ENCODE data around the gene RNF138. TPM values are rescaled to one million over a fixed set of nuclear protein-coding genes. Genes with fewer than 3 reads are reported as not detected.
"Not testable (repeated sequence)": the region's sequence is repeated elsewhere in the genome, so short reads cannot be mapped to it uniquely, and the experiment has no call there.

RNF138 gene
- total RNA-seq, 1 donor from 2014 or later = 19.5 TPM

DNA sequence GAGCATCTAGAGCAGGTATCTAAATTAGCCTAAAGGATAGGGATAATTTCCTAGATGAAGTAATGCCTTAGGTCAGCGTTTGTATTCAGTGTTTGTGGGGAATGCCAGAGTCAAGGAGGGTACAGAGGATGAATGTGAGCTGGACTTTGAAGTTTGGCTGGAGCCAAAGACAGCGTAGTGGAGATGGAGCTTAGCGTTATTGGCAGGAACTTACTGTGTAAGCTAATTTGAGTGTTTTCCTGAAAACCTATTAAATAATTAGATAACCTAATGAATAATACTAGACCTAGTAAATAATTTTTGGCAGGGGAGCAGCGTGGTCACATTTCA is 4.2 kb downstream of the RNF138 start:
- no peak for ATAC-seq

DNA sequence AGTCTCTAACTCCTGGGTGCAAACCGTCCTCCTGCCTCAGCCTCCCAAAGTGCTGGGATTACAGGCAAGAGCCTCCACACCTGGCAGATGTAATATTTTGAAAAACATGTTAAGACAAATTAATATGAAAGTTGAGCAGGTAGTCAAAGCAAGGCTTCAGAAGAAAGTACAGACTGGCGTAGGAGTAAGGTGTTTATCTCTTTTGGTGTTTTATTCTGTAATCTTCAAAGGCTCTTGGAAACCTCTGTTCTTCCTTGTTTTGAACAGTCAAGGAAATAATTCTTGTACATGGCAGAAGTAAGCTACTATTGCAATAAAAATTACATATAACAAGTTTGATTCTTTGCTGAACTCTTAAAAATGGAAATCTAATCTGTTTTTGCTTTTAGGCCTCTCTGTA is 5.3 kb downstream of the RNF138 start:
- no peak for ATAC-seq

- no peak for ATAC-seq
These were observed 12.8 kb downstream of the RNF138 start for GRCh38 chr18:32104516-32104915.

GRCh38 chr18:32110005-32110404 is 18.3 kb downstream of the RNF138 start:
- ATAC-seq = no peak

DNA sequence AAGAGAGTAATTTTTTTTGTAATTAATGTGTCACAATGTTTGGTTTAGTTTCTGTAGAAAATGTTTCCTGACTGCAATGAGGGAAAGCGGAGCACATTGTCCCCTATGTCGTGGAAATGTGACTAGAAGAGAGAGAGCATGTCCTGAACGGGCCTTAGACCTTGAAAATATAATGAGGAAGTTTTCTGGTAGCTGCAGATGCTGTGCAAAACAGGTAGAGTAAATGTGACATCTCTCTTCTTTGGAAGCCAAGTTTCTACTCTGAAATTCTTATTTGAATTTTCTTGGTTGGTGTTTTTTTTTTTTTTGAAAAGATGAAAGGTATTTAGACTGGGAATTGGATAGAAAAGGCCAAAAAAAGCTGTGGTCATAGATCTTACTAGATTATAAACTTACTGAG is 20.0 kb downstream of the RNF138 start:
- no peak for ATAC-seq

DNA sequence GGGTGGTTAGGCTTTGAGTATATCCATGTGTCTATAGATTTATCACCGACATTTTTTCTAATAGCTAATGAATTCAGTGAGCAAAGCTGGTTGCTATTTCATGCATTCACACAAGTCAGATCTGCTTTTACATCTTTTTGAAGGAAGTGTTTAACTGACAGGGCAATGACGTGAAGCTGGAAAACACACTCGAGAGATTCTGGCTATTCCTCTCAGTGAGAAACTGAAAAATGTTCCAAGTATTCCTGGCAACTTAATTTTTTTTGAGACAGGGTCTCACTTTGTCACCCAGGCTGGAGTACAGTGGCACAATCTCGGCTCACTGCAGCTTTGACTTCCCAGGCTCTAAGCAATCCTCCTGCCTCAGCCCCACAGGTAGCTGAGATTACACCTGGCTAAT is 21.2 kb downstream of the RNF138 start:
- no peak for ATAC-seq

GRCh38 chr18:32114293-32114942 is 22.7 kb downstream of the RNF138 start:
- ATAC-seq = no peak

GRCh38 chr18:32122039-32122438 is 30.4 kb downstream of the RNF138 start:
- no peak for ATAC-seq

DNA sequence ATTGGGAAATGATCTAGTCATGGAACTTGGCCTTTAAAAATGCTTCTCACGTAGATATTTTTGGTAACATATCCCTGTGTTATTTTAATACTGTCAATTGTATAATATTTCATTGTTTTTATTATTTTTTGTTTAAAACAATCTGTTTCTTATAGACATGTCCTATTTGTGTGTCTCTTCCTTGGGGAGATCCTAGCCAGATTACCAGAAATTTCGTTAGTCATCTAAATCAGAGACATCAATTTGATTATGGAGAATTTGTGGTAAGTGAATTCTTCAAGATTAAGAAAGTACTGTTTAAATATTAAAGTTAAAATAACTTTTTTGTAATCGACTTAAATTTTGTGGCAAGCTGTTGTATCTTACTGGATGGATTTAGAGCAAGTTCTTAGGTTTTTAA is 34.9 kb downstream of the RNF138 start:
- no peak for ATAC-seq

DNA sequence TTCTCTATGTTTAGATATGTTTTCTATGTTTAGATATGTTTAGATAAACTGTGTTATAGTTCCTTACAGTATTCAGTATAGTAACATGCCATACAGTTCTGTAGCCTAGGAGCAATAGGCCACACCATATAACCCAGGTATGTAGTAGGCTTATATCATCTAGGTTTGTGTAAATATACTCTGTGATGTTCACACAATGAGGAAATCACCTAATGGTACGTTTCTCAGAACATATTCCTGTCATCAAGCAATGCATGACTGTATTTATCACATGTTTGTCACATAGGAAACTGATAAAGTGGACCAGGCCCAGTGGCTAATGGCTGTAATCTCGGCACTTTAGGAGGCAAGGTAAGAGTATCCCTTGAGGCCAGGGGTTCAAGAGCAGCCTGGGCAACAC is 44.0 kb downstream of the RNF138 start:
- ATAC-seq = no peak

DNA sequence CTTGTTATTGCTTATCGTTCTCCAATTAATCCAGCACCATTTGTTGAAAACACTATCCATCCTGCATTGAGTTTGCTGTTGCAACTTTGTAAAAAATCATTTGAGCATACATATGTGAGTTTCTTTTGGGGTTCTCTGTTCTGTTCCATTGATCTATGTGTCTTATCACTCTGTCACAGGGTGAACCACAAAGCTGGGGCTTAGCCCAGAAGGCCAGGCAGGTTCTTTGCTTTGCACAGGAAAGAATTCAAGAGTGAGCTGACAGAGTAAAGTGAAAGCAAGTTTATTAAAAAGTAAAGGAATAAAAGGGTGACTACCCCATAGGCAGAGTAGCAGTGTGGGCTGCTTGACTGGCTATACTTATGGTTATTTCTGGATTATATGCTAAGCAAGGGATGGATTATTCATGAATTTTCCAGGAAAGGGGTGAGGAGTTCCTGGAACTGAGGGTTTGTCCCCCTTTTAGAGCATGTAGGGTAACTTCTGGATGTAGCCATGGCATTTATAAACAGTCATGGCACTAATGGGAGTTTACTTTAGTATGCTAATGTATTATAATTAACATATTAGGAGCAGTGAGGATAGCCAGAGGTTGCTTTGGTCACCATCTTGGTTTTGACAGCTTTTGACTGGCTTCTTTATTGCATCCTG is 46.8 kb downstream of the RNF138 start:
- no peak for ATAC-seq

- ATAC-seq = no peak
These were observed 48.2 kb downstream of the RNF138 start for GRCh38 chr18:32139835-32140283.

- no peak for ATAC-seq
These were observed 56.7 kb downstream of the RNF138 start for GRCh38 chr18:32148185-32148870.

- no peak for ATAC-seq
These were observed 61.2 kb downstream of the RNF138 start for GRCh38 chr18:32152705-32153448.

- no peak for ATAC-seq
These were observed 65.2 kb downstream of the RNF138 start for GRCh38 chr18:32156855-32157254.

GRCh38 chr18:32157580-32157979 is 65.9 kb downstream of the RNF138 start:
- ATAC-seq = no peak

DNA sequence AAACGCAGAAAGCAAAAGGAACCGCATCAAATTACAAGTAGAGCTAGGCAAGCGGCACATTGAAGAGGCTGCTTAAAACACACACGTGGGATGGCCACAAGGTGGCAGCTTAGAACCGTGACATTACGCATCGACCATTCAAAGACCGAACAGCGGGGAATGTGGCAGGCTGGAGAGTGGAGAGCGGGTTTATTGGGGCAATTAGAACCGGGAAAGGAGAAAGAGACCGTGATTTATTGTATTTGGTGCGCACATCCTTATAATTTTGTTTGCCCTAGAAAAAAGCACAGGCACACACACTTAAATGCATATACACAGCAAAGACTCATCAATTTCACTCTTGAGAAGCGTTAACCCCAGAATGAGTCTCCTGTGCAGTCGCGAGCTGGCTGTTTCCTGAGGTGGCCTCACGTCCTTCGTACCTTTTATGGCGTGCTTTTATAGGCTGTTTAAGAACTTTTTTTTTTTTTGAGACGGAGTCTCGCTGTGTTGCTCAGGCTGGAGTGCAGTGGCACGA is 66.5 kb downstream of the RNF138 start:
- ATAC-seq = peak; percentile 95

- ATAC-seq = not testable (repeated sequence)
These were observed 67.0 kb downstream of the RNF138 start for GRCh38 chr18:32158631-32159030.

DNA sequence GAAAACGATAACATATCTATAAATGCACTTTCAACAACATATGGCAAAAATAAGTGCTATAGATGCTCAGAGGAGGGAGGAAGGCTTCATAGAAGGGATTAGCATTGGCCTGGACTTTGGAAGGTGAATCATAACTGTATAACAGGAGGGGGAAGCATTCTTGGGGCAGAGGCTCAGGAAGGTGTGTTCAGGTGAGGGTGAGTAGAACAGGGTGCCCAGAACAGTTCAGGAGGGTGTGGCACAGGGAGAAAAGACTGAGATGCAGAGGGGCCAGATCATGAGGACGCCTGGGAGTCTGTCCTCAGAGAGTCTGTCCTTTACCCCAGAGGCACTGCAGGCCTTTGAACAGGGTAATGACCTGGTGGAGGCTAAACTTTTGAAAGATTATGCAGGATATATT is 68.9 kb downstream of the RNF138 start:
- peak; percentile 31 for ATAC-seq

DNA sequence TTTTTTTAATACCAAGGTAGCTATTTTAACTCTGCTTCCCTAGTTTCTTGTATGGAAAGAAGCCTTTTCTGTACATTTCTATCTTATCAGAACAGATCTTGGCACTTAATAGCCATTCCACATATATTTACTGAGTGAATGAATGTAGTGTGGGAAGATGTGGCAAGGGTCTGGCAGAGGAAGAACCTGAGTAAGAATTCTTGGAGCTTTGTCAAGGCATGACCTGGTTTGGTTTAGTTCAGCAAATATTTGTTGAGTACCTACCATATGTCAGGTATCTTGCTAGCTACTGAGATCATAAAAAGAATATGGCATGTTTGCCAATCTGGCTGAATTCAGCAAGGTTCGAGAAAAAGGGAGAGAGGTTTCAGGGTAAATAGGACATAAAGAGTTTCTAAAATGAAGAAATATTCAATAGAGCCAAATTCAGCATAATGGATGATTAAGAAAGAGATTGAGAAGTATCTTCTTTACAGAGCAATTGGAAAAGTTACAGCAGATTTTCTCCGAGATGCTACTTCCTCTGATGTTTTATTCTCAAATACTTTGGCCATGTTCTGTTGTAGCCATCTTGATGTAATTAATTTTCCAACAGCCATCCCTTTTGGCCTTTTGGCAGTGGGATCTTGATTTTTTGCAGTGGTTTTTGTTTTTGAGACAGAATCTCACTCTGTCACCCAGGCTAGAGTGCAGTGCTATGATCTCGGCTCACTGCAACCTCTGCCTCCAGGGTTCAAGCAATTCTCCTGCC is 76.5 kb downstream of the RNF138 start:
- no peak for ATAC-seq

GRCh38 chr18:32173654-32174053 is 82.0 kb downstream of the RNF138 start:
- ATAC-seq = no peak

DNA sequence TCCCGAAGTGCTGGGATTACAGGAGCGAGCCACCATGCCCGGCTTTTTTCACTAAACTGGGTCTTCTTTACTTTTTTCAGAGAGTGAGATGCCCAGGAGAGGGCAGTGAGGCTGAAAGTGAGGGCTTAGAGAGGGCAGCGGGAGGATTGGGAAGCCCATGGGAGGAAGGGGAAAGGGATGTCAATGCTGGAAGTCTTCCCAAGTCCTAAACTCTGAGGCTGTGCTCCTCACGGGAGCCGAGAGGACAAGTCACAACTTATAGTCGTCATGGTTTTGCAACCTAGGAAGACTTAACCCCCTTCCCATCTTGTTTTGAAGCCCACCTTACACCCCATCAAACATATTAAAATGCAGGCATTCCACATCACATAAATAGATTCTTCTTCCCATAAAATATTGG is 83.0 kb downstream of the RNF138 start:
- no peak for ATAC-seq

Data from esophagus mucosa (tissue), 1 donor.